ENCODE data around the gene KCNH4. TPM values are rescaled to one million over a fixed set of nuclear protein-coding genes. Genes with fewer than 3 reads are reported as not detected.

KCNH4 gene
- total and polyA plus RNA-seq, 8 donors: not detected

DNA sequence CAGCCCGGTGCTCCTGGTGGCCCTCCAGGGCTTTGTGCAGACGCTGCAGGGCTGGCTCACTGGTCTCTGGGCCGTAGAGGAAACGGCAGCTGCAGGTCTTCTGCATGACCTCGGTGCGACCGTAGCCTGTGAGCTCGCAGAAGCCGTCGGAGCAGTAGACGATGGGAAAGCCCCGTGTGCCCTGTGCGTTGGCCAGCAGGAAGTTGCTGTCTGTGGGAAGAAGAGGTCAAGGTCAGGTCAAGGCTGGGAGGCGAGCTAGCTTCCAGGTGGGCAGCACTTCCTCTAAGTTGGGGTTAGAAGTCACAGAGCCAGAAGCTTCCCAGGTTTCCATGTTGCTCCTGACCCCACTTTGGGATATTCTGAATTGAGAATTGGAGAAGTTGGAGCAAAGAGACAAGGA, 2.1 kb downstream of the KCNH4 start:
- intact Hi-C loops (cut with DNase I; ENCODE audit: low total_unique reads): no loop called here
- Histone ChIP-seq H3K4me1 (peaks cover 14 to 30% (median 27%) of the 10 kb centered on the region in 4 donors), H3K9me3 (no peaks in the 10 kb centered on the region), H3K27ac (no peak overlapping the region), H3K4me3 (no peak overlapping the region), H3K27me3 (peaks cover 12 to 43% (median 23%) of the 10 kb centered on the region in 3 donors), H3K36me3 (no peaks in the 10 kb centered on the region)
- TF ChIP-seq, protein P1, sequence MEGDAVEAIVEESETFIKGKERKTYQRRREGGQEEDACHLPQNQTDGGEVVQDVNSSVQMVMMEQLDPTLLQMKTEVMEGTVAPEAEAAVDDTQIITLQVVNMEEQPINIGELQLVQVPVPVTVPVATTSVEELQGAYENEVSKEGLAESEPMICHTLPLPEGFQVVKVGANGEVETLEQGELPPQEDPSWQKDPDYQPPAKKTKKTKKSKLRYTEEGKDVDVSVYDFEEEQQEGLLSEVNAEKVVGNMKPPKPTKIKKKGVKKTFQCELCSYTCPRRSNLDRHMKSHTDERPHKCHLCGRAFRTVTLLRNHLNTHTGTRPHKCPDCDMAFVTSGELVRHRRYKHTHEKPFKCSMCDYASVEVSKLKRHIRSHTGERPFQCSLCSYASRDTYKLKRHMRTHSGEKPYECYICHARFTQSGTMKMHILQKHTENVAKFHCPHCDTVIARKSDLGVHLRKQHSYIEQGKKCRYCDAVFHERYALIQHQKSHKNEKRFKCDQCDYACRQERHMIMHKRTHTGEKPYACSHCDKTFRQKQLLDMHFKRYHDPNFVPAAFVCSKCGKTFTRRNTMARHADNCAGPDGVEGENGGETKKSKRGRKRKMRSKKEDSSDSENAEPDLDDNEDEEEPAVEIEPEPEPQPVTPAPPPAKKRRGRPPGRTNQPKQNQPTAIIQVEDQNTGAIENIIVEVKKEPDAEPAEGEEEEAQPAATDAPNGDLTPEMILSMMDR (IDR thresholded peaks at IDR 0.05): no peak
- TF ChIP-seq EP300 (IDR thresholded peaks at IDR 0.05) (no peak), POLR2AphosphoS5 (IDR thresholded peaks at IDR 0.05) (no peak), POLR2A (IDR thresholded peaks at IDR 0.05) (no peak)
- WGBS, 5 donors: 23 to 41% (median 32%) methylated on average over 5 to 14 of the region's 14 CpGs
- DNase-seq: peak in 1 of 2 donors; percentile 39

DNA sequence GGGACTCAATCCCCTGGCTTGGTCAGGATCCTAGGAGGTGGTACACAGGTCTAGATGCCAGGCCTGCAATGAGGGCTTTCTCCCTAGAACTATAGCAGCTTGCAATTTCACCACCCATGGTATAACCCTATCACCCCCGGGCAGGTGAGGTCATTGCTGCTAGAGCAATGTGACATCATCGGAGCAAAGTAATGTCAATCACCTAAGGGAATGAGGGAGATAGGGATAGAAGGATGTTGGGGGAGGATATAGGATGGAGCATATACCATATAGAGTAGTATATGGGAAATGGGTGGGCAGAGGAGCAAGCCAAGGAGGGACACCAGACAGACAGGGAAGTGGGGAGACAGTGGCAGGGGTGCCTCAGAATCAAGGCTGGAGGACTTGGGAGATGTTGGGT, 3.3 kb downstream of the KCNH4 start:
- Histone ChIP-seq H3K36me3 (no peaks in the 10 kb centered on the region), H3K27me3 (peaks cover 12 to 42% (median 23%) of the 10 kb centered on the region in 3 donors), H3K4me3 (no peak overlapping the region), H3K27ac (no peak overlapping the region), H3K9me3 (no peaks in the 10 kb centered on the region), H3K4me1 (peaks cover 10 to 19% (median 17%) of the 10 kb centered on the region in 4 donors)
- DNase-seq: no peak
- 86 to 90% (median 88%) methylated on average over 2 of the region's 2 CpGs for WGBS, 5 donors
- TF ChIP-seq EP300 (IDR thresholded peaks at IDR 0.05) (no peak), POLR2AphosphoS5 (IDR thresholded peaks at IDR 0.05) (no peak)
- TF ChIP-seq, protein P1 (IDR thresholded peaks at IDR 0.05): no peak
- intact Hi-C loops (cut with DNase I; ENCODE audit: low total_unique reads): no loop called here

DNA sequence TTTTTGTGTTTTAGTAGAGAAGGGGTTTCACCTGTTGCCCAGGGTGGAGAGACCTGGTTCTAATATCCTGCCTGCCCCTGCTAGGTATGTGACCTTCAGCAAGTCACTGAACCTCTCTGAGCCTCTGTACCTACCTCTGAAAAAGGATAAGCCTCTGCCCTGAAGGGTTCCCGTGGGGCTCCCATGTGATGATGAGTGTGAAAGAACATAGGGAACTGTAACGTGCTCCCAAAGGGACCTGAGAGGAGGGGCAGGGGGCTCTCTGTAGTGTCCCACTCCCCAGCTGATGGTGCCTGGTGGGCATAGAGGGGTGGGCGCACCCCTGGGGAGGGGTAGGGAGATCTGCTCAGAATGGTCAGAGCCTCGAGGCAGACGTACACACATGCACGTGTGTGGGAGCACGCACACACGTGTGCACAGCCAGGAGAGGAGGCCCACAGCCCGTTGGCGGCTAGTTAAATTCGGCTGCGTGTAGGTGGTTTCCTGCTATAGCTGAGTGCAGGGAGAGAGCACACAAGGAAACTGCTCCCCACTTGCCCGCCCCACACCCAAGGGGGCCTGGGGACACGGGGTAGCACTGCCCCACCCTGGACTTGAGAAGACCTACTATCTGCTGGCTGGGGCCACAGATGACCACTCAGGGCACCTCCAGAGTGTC, 6.7 kb downstream of the KCNH4 start:
- Histone ChIP-seq H3K4me3 (no peak overlapping the region), H3K4me1 (peaks cover 0 to 5% (median 0%) of the 10 kb centered on the region in 4 donors), H3K36me3 (no peaks in the 10 kb centered on the region), H3K9me3 (no peaks in the 10 kb centered on the region), H3K27ac (no peak overlapping the region), H3K27me3 (peaks cover 0 to 8% (median 0%) of the 10 kb centered on the region in 3 donors)
- WGBS, 5 donors: 68 to 75% (median 71%) methylated on average over 3 to 14 of the region's 14 CpGs
- intact Hi-C loops (cut with DNase I; ENCODE audit: low total_unique reads): no loop called here
- DNase-seq: no peak
- TF ChIP-seq EP300 (IDR thresholded peaks at IDR 0.05): no peak
- no peak for TF ChIP-seq POLR2AphosphoS5 (IDR thresholded peaks at IDR 0.05)
- TF ChIP-seq, protein P1 (IDR thresholded peaks at IDR 0.05): no peak
- no peak for TF ChIP-seq POLR2A (IDR thresholded peaks at IDR 0.05)

DNA sequence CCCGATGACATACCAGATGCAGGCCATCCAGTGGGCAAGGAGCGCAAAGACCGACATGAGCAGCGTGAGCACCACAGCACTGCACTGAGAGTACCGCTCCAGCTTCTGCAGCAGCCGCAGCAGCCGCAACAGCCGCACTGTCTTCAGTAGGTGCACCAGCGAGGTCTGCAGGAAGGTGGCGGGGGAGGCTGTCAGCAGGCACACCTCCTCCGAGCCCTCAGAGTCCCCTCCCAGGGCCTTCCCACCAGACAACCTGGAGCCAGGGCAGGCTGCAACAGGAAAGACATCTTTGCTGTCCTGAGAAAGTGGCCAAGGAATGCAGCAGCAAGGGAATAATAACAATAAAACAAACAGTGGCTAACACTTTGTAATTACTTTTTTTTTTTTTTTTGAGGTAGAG, 9.1 kb downstream of the KCNH4 start:
- H3K36me3 ChIP-seq: no peaks in the 10 kb centered on the region
- WGBS, 5 donors: 49 to 62% (median 59%) methylated on average over 11 of the region's 11 CpGs
- intact Hi-C loops (cut with DNase I; ENCODE audit: low total_unique reads): no loop called here
- no peak overlapping the region for H3K27ac ChIP-seq
- no peak for TF ChIP-seq EP300 (IDR thresholded peaks at IDR 0.05)
- TF ChIP-seq, protein P1 (IDR thresholded peaks at IDR 0.05): no peak
- no peak for TF ChIP-seq POLR2AphosphoS5 (IDR thresholded peaks at IDR 0.05)
- TF ChIP-seq POLR2A (IDR thresholded peaks at IDR 0.05): no peak
- H3K4me3 ChIP-seq: no peak overlapping the region
- no peaks in the 10 kb centered on the region for H3K4me1 ChIP-seq
- H3K9me3 ChIP-seq: no peaks in the 10 kb centered on the region
- no peak for DNase-seq
- no peaks in the 10 kb centered on the region for H3K27me3 ChIP-seq
